Skeletal muscle tissue (tissue), 4 donors: ENCODE results near the gene COMMD7. TPM values are rescaled to one million over a fixed set of nuclear protein-coding genes. Genes with fewer than 3 reads are reported as not detected.

Source experiments
- H3K27ac ChIP-seq: one replicate; pipeline ENCODE4 v1.7.0; 2013; ENCODE audit warnings: mild to moderate bottlenecking, low read depth, low read length, inconsistent platforms
- H3K27me3 ChIP-seq, 3 donors: one replicate each; pipeline ENCODE4 v1.7.0; 2013; ENCODE audit warnings: low read length in 3 of 3; ENCODE audit not compliant: control insufficient read depth in 3 of 3, insufficient read depth in 3 of 3
- H3K36me3 ChIP-seq, 3 donors: one replicate each; pipeline ENCODE4 v1.7.0; 2013; ENCODE audit warnings: low read length in 3 of 3; ENCODE audit not compliant: control insufficient read depth in 3 of 3, insufficient read depth in 3 of 3
- H3K4me1 ChIP-seq, 3 donors: one replicate each; pipeline ENCODE4 v1.7.0; 2013; ENCODE audit warnings: low read length in 3 of 3, mild to moderate bottlenecking in 3 of 3; ENCODE audit not compliant: control insufficient read depth in 3 of 3, insufficient read depth in 3 of 3
- H3K4me3 ChIP-seq, 3 donors: one replicate each; pipeline ENCODE4 v1.7.0; 2013; ENCODE audit warnings: low read length in 3 of 3
- H3K9ac ChIP-seq, 3 donors: one replicate each; pipeline ENCODE4 v1.7.0; 2013; ENCODE audit warnings: low read length in 3 of 3, mild to moderate bottlenecking in 3 of 3, moderate library complexity in 2 of 3, low read depth in 1 of 3
- H3K9me3 ChIP-seq, 3 donors: one replicate each; pipeline ENCODE4 v1.7.0; 2013; ENCODE audit warnings: low read length in 3 of 3; ENCODE audit not compliant: control insufficient read depth in 3 of 3
- total RNA-seq: library from RNA; depleted of rRNA; stranded (reverse); fragments of >200 nt; gene quantifications from one replicate; pipeline ENCODE4 v1.2.3, GENCODE V29; 2014
- donor health status: Osteomylitis.

Gene COMMD7
- total RNA-seq, result 14.1 TPM

DNA sequence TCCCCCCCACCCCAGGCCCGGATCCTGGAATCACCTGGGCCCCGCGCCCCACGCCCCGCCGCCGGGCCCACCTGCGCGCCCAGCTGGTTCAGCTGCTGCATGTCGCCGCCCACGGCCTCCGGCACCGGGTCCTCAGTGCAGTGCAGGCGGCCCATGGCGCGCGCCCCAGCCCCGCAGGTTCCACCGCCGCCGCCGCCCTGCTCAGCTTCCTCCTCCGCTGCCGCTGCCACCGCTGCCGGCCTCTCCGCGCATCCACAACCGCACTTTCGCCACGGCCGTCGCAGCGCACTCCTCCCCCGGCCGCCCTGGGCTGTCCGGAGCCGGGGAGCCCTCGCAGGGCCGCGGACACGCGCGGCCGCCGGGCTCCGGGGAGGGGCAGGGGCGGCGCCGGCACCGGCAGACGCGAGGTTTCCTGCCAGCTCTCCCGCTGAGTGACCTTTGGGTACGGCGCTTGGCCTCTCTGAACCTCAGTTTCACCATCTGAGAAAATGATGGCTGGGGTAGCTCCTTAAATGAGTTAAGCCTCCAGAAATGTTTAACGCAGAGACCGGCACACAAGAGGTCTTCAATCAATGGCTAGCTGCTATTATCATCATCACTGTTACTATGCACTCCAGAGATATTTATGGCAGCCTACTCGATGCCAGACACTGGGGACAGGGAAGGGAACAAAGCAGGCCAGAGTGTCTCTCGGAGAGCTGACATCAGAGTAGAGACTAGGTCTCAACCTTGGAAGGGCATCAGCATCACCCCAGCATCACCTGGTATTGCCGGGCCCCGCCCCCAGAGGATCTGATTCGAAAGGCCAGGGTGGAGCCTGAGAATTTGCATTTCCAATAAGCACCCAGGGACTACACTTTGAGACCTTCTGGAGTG lies at the start of gene COMMD7:
Gene COMMD7, minus strand, starts transcription at position 231 of the 876 bp plus-strand sequence. Its CDS starts 76 bp downstream, at position 155.
- Histone ChIP-seq H3K36me3 (no peaks in the 10 kb centered on the region), H3K9ac (peak within 1 kb of the TSS; percentile 89 to 95 (median 91)), H3K27ac (peak within 1 kb of the TSS; percentile 77), H3K4me1 (peaks cover 11 to 15% (median 11%) of the 10 kb centered on the region in 3 donors), H3K4me3 (peak within 1 kb of the TSS; percentile 76 to 88 (median 86)), H3K9me3 (no peaks in the 10 kb centered on the region), H3K27me3 (no peaks in the 10 kb centered on the region)

DNA sequence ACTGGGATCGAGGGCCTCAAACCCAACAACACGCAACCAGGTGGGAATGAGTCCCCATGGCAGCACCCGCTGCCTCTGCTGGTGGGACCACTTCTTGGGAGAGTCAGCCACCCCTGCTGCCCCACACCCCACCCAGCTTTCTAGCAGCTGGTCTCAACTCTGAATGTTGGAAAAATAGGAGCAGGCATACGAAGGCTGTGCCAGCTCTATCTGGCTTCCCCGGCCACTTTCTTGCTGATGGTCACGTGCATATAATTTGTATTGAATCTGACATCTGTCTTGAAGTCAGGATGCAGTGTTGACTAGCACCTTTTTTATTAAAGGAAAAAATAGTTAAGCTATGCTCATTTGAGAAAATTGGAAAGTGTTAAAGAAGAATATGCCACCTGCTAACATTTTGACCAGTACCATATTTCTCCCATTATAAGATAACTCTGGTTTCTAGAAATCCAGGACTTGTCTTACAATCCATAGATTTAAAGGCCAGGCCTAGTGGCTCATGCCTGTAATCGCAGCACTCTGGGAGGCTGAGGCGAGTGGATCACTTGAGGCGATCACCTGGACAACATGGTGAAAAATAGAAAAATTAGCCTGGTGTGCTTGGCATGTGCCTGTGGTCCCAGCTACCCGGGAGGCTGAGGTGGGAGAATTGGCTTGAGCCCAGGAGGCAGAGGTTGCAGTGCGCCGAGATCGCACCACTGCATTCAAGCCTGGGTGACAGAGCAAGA lies 49.6 kb upstream of the COMMD7 start:
- Histone ChIP-seq H3K9me3 (no peaks in the 10 kb centered on the region), H3K27me3 (no peaks in the 10 kb centered on the region), H3K4me1 (peaks cover 10 to 17% (median 12%) of the 10 kb centered on the region in 3 donors), H3K4me3 (no peak overlapping the region), H3K36me3 (no peaks in the 10 kb centered on the region), H3K9ac (no peak overlapping the region), H3K27ac (no peak overlapping the region)

- Histone ChIP-seq H3K27ac (no peak overlapping the region), H3K36me3 (no peaks in the 10 kb centered on the region), H3K9me3 (no peaks in the 10 kb centered on the region), H3K4me3 (no peak overlapping the region), H3K4me1 (peaks cover 10 to 17% (median 12%) of the 10 kb centered on the region in 3 donors), H3K9ac (no peak overlapping the region), H3K27me3 (no peaks in the 10 kb centered on the region)
Observed at GRCh38 chr20:32792316-32792715, 49.0 kb upstream of the COMMD7 start.

DNA sequence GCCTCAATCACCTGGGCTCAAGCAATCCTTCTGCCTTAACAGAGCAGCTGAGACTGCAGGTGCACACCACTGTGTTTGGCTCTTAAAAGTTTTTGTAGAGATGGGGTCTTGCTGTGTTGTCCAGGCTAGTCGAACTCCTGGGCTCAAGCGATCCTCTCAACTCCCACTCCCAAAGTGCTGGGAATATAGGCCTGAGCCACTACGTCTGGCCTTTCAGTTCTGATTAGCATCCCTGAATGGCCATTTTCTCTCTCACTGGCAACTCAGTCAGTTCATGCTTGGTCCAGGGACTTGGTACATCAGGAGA lies 47.4 kb upstream of the COMMD7 start:
- H3K27me3 ChIP-seq, result no peaks in the 10 kb centered on the region
- peaks cover 11 to 20% (median 14%) of the 10 kb centered on the region in 3 donors for H3K4me1 ChIP-seq
- H3K36me3 ChIP-seq, result no peaks in the 10 kb centered on the region
- H3K9me3 ChIP-seq, result no peaks in the 10 kb centered on the region
- H3K9ac ChIP-seq, result no peak overlapping the region
- no peak overlapping the region for H3K27ac ChIP-seq
- H3K4me3 ChIP-seq, result no peak overlapping the region

DNA sequence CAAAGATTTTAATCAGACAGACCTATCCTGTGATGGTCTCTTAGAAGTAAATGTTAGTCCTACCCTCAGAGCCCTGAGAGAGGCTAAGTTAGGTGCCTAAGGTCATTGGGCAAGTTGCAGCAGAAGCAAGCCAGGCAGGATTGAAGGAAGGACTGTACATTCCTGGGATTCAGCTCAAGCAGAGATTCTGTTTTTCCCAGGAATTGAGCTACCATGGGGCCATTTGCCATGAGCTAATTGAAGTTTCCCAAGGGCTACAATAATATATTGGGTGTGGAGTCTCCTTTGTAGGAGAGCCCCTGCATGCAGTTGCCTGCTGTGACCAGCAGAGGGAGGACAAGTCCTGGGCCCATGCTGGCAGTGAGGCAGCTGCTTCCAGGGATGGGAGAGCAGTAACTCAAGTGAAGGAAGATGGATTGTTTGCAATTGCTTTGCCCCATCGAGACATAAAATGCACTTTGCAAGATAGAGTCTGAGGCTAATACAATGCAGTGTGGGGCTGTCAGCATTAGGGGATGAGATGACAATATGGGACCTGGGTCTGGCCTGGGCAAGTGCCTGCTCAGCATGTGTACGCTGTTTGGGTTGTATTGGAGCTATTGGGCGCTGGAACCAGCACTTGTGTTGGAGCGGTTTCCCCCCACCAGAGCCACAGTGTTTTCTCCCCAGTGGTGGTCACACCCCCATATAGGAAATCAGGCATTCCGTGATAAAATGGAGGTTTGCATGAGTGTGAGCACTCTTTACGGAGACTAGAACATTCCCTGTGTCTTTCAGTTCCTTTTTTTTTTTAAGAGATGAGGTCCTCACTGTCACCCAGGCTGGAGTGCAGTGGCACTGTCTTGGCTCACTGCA lies 46.9 kb upstream of the COMMD7 start:
- H3K27me3 ChIP-seq, result no peaks in the 10 kb centered on the region
- no peaks in the 10 kb centered on the region for H3K9me3 ChIP-seq
- H3K36me3 ChIP-seq, result no peaks in the 10 kb centered on the region
- H3K4me1 ChIP-seq, result peaks cover 9 to 20% (median 14%) of the 10 kb centered on the region in 3 donors
- H3K9ac ChIP-seq, result no peak overlapping the region
- no peak overlapping the region for H3K27ac ChIP-seq
- no peak overlapping the region for H3K4me3 ChIP-seq

DNA sequence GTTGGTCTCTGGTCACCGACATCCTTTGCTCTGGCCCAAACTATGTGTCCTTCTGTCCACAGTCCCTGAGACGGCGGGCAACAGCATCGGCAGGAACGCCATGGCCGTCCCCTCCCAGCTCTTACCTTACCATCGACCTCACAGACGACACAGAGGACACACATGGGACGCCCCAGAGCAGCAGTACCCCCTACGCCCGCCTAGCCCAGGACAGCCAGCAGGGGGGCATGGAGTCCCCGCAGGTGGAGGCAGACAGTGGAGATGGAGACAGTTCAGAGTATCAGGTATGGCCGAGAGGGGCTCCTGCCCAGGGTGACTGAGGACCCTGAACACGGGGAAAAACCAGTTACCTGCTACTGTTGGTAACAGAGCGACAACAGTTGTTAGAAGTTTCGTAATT lies 43.9 kb upstream of the COMMD7 start:
- Histone ChIP-seq H3K9ac (no peak overlapping the region), H3K4me3 (no peak overlapping the region), H3K27ac (peak overlapping the region; percentile 70), H3K27me3 (no peaks in the 10 kb centered on the region), H3K36me3 (no peaks in the 10 kb centered on the region), H3K4me1 (peaks cover 9 to 15% (median 14%) of the 10 kb centered on the region in 3 donors), H3K9me3 (no peaks in the 10 kb centered on the region)

DNA sequence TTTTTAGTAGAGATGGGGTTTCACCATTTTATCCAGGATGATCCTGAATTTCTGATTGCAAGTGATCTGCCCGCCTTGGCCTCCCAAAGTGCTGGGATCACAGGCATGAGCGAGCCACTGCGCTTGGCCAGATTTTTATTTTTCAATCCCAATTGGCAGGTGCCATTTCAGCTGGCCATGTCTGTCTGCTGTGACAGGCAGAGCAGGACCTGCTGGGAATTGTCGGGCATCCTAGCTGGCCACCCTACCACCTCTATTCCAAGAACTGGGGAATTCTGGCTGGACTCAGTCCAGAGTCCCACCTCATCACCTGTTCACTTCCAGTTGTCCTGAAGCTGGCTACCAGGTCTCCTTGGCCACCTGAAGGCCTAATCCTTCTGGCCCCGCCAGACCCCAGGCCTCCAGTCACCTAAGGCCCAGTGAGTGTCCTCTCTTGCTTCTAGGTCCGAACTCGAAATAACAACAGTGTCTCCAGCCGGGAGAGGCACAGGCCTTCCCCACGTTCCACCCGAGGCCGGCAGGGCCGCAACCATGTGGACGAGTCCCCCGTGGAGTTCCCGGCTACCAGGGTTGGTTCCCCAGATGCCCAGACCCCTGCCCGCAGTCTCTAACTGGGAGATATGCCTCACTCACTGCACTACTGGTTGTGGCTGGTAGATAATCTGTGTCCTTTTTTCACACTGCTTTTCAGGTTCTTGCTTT lies 42.9 kb upstream of the COMMD7 start:
- H3K9ac ChIP-seq, result peak overlapping the region in 1 of 3 donors; percentile 47
- H3K4me1 ChIP-seq, result peaks cover 9 to 15% (median 14%) of the 10 kb centered on the region in 3 donors
- no peaks in the 10 kb centered on the region for H3K36me3 ChIP-seq
- no peaks in the 10 kb centered on the region for H3K9me3 ChIP-seq
- H3K4me3 ChIP-seq, result no peak overlapping the region
- H3K27me3 ChIP-seq, result no peaks in the 10 kb centered on the region
- peak overlapping the region; percentile 70 for H3K27ac ChIP-seq

GRCh38 chr20:32784369-32785080 lies 41.3 kb upstream of the COMMD7 start:
- H3K4me3 ChIP-seq, result no peak overlapping the region
- no peaks in the 10 kb centered on the region for H3K9me3 ChIP-seq
- peaks cover 9 to 14% (median 12%) of the 10 kb centered on the region in 3 donors for H3K4me1 ChIP-seq
- H3K9ac ChIP-seq, result no peak overlapping the region
- no peak overlapping the region for H3K27ac ChIP-seq
- no peaks in the 10 kb centered on the region for H3K27me3 ChIP-seq
- no peaks in the 10 kb centered on the region for H3K36me3 ChIP-seq
